ENCODE measurements around the gene PON3.

DNA sequence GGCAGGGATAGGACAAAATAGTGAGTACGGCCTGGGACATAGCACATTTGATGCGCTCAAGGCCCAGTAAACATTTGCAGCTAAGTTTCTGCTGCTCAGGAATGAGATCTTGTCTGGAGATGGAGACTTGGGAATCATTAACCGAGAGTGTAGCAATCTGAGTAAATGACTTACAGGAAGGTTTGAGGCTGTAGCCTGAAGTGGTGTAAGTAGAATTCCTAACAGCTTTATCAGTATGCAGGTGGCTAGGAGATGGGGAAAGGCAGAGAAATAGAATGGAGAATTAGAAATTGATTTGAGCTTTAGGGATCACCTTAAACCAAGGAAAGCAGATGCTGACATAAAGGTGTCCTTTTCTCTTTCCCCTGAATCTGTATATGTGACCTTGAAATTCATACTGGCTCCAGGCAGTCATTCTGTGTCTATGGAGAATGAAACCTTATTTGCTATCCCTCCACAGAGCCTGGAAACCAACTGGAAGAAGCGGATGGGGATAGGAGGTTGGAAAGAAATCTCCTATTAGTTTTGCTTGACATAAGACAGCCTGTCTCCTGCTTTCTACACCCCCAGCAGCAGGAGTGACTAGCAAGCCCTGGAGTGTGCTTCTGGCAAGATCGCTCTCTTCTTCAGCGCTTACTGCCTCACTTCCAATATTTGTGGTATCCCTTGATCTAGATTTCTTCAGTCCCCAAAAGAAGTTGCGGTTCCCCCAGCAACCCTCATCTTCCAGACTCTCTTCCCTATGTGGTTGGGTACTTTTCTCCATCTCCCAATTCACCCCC is 45.1 kb upstream of the PON3 start:
- TF ChIP-seq POLR2A (IDR thresholded peaks at IDR 0.05) (no peak), EP300 (IDR thresholded peaks at IDR 0.05) (no peak)
- TF ChIP-seq, protein P1, sequence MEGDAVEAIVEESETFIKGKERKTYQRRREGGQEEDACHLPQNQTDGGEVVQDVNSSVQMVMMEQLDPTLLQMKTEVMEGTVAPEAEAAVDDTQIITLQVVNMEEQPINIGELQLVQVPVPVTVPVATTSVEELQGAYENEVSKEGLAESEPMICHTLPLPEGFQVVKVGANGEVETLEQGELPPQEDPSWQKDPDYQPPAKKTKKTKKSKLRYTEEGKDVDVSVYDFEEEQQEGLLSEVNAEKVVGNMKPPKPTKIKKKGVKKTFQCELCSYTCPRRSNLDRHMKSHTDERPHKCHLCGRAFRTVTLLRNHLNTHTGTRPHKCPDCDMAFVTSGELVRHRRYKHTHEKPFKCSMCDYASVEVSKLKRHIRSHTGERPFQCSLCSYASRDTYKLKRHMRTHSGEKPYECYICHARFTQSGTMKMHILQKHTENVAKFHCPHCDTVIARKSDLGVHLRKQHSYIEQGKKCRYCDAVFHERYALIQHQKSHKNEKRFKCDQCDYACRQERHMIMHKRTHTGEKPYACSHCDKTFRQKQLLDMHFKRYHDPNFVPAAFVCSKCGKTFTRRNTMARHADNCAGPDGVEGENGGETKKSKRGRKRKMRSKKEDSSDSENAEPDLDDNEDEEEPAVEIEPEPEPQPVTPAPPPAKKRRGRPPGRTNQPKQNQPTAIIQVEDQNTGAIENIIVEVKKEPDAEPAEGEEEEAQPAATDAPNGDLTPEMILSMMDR (IDR thresholded peaks at IDR 0.05): no peak

All from gastroesophageal sphincter (tissue), 3 donors.